DMS 273 treated with DMSO at 0.1 percent for 48 hours (cell line): ENCODE results near the gene C19orf33.
"Not testable (repeated sequence)": the region's sequence is repeated elsewhere in the genome, so short reads cannot be mapped to it uniquely, and the experiment has no call there.

Experiments
- DNase-seq: peaks from one replicate; lab custom pipeline; 2025; lab: John Stamatoyannopoulos, UW

Gene C19orf33

GRCh38 chr19:38303517-38304351 lies at the start of gene C19orf33:
TSS of gene C19orf33 (plus strand) at chr19:38304251. CDS start at chr19:38304262, 11 bp downstream.
- no peak for DNase-seq

GRCh38 chr19:38255383-38256014 lies 48.6 kb upstream of the C19orf33 start:
- no peak for DNase-seq

- DNase-seq = not testable (repeated sequence)
These were observed 42.1 kb upstream of the C19orf33 start for GRCh38 chr19:38261942-38262341.

- no peak for DNase-seq
These were observed 41.3 kb upstream of the C19orf33 start for GRCh38 chr19:38262585-38263268.

- DNase-seq = no peak
These were observed 40.2 kb upstream of the C19orf33 start for GRCh38 chr19:38263689-38264485.

GRCh38 chr19:38264486-38265212 lies 39.4 kb upstream of the C19orf33 start, which contains the start of gene SPINT2:
TSS of gene SPINT2 (plus strand) at chr19:38264573. CDS start at chr19:38264893, 320 bp downstream.
- no peak for DNase-seq

GRCh38 chr19:38265213-38265861 lies 38.7 kb upstream of the C19orf33 start:
- no peak for DNase-seq

- DNase-seq = peak; percentile 59
These were observed 38.1 kb upstream of the C19orf33 start for GRCh38 chr19:38265921-38266429.

GRCh38 chr19:38266981-38267597 lies 37.0 kb upstream of the C19orf33 start:
- no peak for DNase-seq

GRCh38 chr19:38267761-38268483 lies 36.1 kb upstream of the C19orf33 start:
- DNase-seq = no peak

- DNase-seq = no peak
These were observed 35.5 kb upstream of the C19orf33 start for GRCh38 chr19:38268539-38268938.

GRCh38 chr19:38270587-38271167 lies 33.4 kb upstream of the C19orf33 start:
- DNase-seq = no peak

GRCh38 chr19:38273499-38273898 lies 30.6 kb upstream of the C19orf33 start:
- no peak for DNase-seq

GRCh38 chr19:38274739-38275138 lies 29.3 kb upstream of the C19orf33 start:
- no peak for DNase-seq

- no peak for DNase-seq
These were observed 27.0 kb upstream of the C19orf33 start for GRCh38 chr19:38276942-38277517.

GRCh38 chr19:38277549-38277948 lies 26.5 kb upstream of the C19orf33 start:
- DNase-seq = no peak

- DNase-seq = no peak
These were observed 25.9 kb upstream of the C19orf33 start for GRCh38 chr19:38277969-38278680.

- DNase-seq = no peak
These were observed 25.3 kb upstream of the C19orf33 start for GRCh38 chr19:38278751-38279150.
